Measurements from ENCODE around the gene GFPT2.

The GFPT2 gene

GRCh38 chr5:180328296-180329137 lies 24.6 kb downstream of the GFPT2 start:
- no peaks in the 10 kb centered on the region for H3K36me3 ChIP-seq (ENCODE audit: control insufficient read depth, insufficient read depth, low read length)
- no peaks in the 10 kb centered on the region for H3K9me3 ChIP-seq (ENCODE audit: control insufficient read depth, low read length)
- H3K27me3 ChIP-seq (replicated peaks; ENCODE audit: control insufficient read depth, insufficient read depth, low read length, poor library complexity, severe bottlenecking): no peaks in the 10 kb centered on the region
- no peak overlapping the region for H3K4me3 ChIP-seq (ENCODE audit: insufficient read depth, low read depth, low read length, poor library complexity, severe bottlenecking)
- H3K4me1 ChIP-seq (ENCODE audit: control insufficient read depth, insufficient read depth, low read length, poor library complexity, severe bottlenecking): no peaks in the 10 kb centered on the region
- DNase-seq: peak; percentile 60 to 78 (median 62)
- H3K27ac ChIP-seq (ENCODE audit: insufficient read depth, low read length, poor library complexity, severe bottlenecking): no peak overlapping the region

- Histone ChIP-seq H3K36me3 (ENCODE audit: control insufficient read depth, insufficient read depth, low read length) (no peaks in the 10 kb centered on the region), H3K27me3 (replicated peaks; ENCODE audit: control insufficient read depth, insufficient read depth, low read length, poor library complexity, severe bottlenecking) (no peaks in the 10 kb centered on the region), H3K27ac (ENCODE audit: insufficient read depth, low read length, poor library complexity, severe bottlenecking) (no peak overlapping the region), H3K4me3 (ENCODE audit: insufficient read depth, low read depth, low read length, poor library complexity, severe bottlenecking) (no peak overlapping the region), H3K9me3 (ENCODE audit: control insufficient read depth, low read length) (no peaks in the 10 kb centered on the region), H3K4me1 (ENCODE audit: control insufficient read depth, insufficient read depth, low read length, poor library complexity, severe bottlenecking) (no peaks in the 10 kb centered on the region)
- no peak for DNase-seq
Measured at GRCh38 chr5:180326989-180327565, 26.1 kb downstream of the GFPT2 start.

GRCh38 chr5:180324601-180324950 lies 28.6 kb downstream of the GFPT2 start:
- no peaks in the 10 kb centered on the region for H3K4me1 ChIP-seq (ENCODE audit: control insufficient read depth, insufficient read depth, low read length, poor library complexity, severe bottlenecking)
- H3K36me3 ChIP-seq (ENCODE audit: control insufficient read depth, insufficient read depth, low read length): no peaks in the 10 kb centered on the region
- H3K27ac ChIP-seq (ENCODE audit: insufficient read depth, low read length, poor library complexity, severe bottlenecking): no peak overlapping the region
- no peaks in the 10 kb centered on the region for H3K9me3 ChIP-seq (ENCODE audit: control insufficient read depth, low read length)
- H3K27me3 ChIP-seq (replicated peaks; ENCODE audit: control insufficient read depth, insufficient read depth, low read length, poor library complexity, severe bottlenecking): no peaks in the 10 kb centered on the region
- no peak for DNase-seq
- no peak overlapping the region for H3K4me3 ChIP-seq (ENCODE audit: insufficient read depth, low read depth, low read length, poor library complexity, severe bottlenecking)

- H3K27me3 ChIP-seq (replicated peaks; ENCODE audit: control insufficient read depth, insufficient read depth, low read length, poor library complexity, severe bottlenecking): no peaks in the 10 kb centered on the region
- no peak overlapping the region for H3K27ac ChIP-seq (ENCODE audit: insufficient read depth, low read length, poor library complexity, severe bottlenecking)
- DNase-seq: no peak
- no peaks in the 10 kb centered on the region for H3K36me3 ChIP-seq (ENCODE audit: control insufficient read depth, insufficient read depth, low read length)
- H3K9me3 ChIP-seq (ENCODE audit: control insufficient read depth, low read length): no peaks in the 10 kb centered on the region
- H3K4me3 ChIP-seq (ENCODE audit: insufficient read depth, low read depth, low read length, poor library complexity, severe bottlenecking): no peak overlapping the region
- H3K4me1 ChIP-seq (ENCODE audit: control insufficient read depth, insufficient read depth, low read length, poor library complexity, severe bottlenecking): no peaks in the 10 kb centered on the region
Measured at GRCh38 chr5:180323941-180324600, 29.1 kb downstream of the GFPT2 start.

GRCh38 chr5:180323160-180323559 lies 30.0 kb downstream of the GFPT2 start:
- no peak for DNase-seq
- H3K27ac ChIP-seq (ENCODE audit: insufficient read depth, low read length, poor library complexity, severe bottlenecking): no peak overlapping the region
- no peaks in the 10 kb centered on the region for H3K9me3 ChIP-seq (ENCODE audit: control insufficient read depth, low read length)
- H3K4me3 ChIP-seq (ENCODE audit: insufficient read depth, low read depth, low read length, poor library complexity, severe bottlenecking): no peak overlapping the region
- H3K4me1 ChIP-seq (ENCODE audit: control insufficient read depth, insufficient read depth, low read length, poor library complexity, severe bottlenecking): no peaks in the 10 kb centered on the region
- H3K27me3 ChIP-seq (replicated peaks; ENCODE audit: control insufficient read depth, insufficient read depth, low read length, poor library complexity, severe bottlenecking): no peaks in the 10 kb centered on the region
- no peaks in the 10 kb centered on the region for H3K36me3 ChIP-seq (ENCODE audit: control insufficient read depth, insufficient read depth, low read length)

- H3K27me3 ChIP-seq (replicated peaks; ENCODE audit: control insufficient read depth, insufficient read depth, low read length, poor library complexity, severe bottlenecking): no peaks in the 10 kb centered on the region
- H3K36me3 ChIP-seq (ENCODE audit: control insufficient read depth, insufficient read depth, low read length): no peaks in the 10 kb centered on the region
- H3K9me3 ChIP-seq (ENCODE audit: control insufficient read depth, low read length): no peaks in the 10 kb centered on the region
- DNase-seq: no peak
- no peak overlapping the region for H3K4me3 ChIP-seq (ENCODE audit: insufficient read depth, low read depth, low read length, poor library complexity, severe bottlenecking)
- no peaks in the 10 kb centered on the region for H3K4me1 ChIP-seq (ENCODE audit: control insufficient read depth, insufficient read depth, low read length, poor library complexity, severe bottlenecking)
- no peak overlapping the region for H3K27ac ChIP-seq (ENCODE audit: insufficient read depth, low read length, poor library complexity, severe bottlenecking)
Measured at GRCh38 chr5:180318456-180319089, 34.6 kb downstream of the GFPT2 start.

GRCh38 chr5:180316586-180316985 lies 36.5 kb downstream of the GFPT2 start:
- H3K36me3 ChIP-seq (ENCODE audit: control insufficient read depth, insufficient read depth, low read length): no peaks in the 10 kb centered on the region
- DNase-seq: no peak

GRCh38 chr5:180315762-180316212 lies 37.3 kb downstream of the GFPT2 start:
- Histone ChIP-seq H3K27me3 (replicated peaks; ENCODE audit: control insufficient read depth, insufficient read depth, low read length, poor library complexity, severe bottlenecking) (no peaks in the 10 kb centered on the region), H3K9me3 (ENCODE audit: control insufficient read depth, low read length) (no peaks in the 10 kb centered on the region), H3K27ac (ENCODE audit: insufficient read depth, low read length, poor library complexity, severe bottlenecking) (no peak overlapping the region), H3K36me3 (ENCODE audit: control insufficient read depth, insufficient read depth, low read length) (no peaks in the 10 kb centered on the region), H3K4me3 (ENCODE audit: insufficient read depth, low read depth, low read length, poor library complexity, severe bottlenecking) (no peak overlapping the region), H3K4me1 (ENCODE audit: control insufficient read depth, insufficient read depth, low read length, poor library complexity, severe bottlenecking) (no peaks in the 10 kb centered on the region)
- DNase-seq: peak; percentile 53 to 66 (median 57)

More at GRCh38 chr5:180316586-180316985, 36.5 kb downstream of the GFPT2 start:
- no peaks in the 10 kb centered on the region for H3K9me3 ChIP-seq (ENCODE audit: control insufficient read depth, low read length)
- no peak overlapping the region for H3K4me3 ChIP-seq (ENCODE audit: insufficient read depth, low read depth, low read length, poor library complexity, severe bottlenecking)
- H3K27me3 ChIP-seq (replicated peaks; ENCODE audit: control insufficient read depth, insufficient read depth, low read length, poor library complexity, severe bottlenecking): no peaks in the 10 kb centered on the region
- H3K4me1 ChIP-seq (ENCODE audit: control insufficient read depth, insufficient read depth, low read length, poor library complexity, severe bottlenecking): no peaks in the 10 kb centered on the region
- H3K27ac ChIP-seq (ENCODE audit: insufficient read depth, low read length, poor library complexity, severe bottlenecking): no peak overlapping the region

- Histone ChIP-seq H3K36me3 (ENCODE audit: control insufficient read depth, insufficient read depth, low read length) (no peaks in the 10 kb centered on the region), H3K27me3 (replicated peaks; ENCODE audit: control insufficient read depth, insufficient read depth, low read length, poor library complexity, severe bottlenecking) (no peaks in the 10 kb centered on the region), H3K27ac (ENCODE audit: insufficient read depth, low read length, poor library complexity, severe bottlenecking) (no peak overlapping the region), H3K4me1 (ENCODE audit: control insufficient read depth, insufficient read depth, low read length, poor library complexity, severe bottlenecking) (no peaks in the 10 kb centered on the region), H3K9me3 (ENCODE audit: control insufficient read depth, low read length) (no peaks in the 10 kb centered on the region), H3K4me3 (ENCODE audit: insufficient read depth, low read depth, low read length, poor library complexity, severe bottlenecking) (no peak overlapping the region)
- DNase-seq: peak in 2 of 3 donors; percentile 53 to 78
Measured at GRCh38 chr5:180313677-180314505, 39.2 kb downstream of the GFPT2 start.
